Osteocyte (in vitro differentiated cells): Measurements from ENCODE around the gene SLC25A3. TPM values are rescaled to one million over a fixed set of nuclear protein-coding genes. Genes with fewer than 3 reads are reported as not detected.

Experiments
- DNase-seq: peaks from one replicate; pipeline ENCODE4 v3.0.0; 2021; ENCODE audit warnings: mixed read lengths; ENCODE audit not compliant: unreplicated experiment; ENCODE audit errors: extremely low spot score
- H3K27ac Mint-ChIP-seq: one replicate; pipeline ENCODE4 v1.8.0; 2021; ENCODE audit warnings: mild to moderate bottlenecking, mixed read lengths; ENCODE audit not compliant: unreplicated experiment
- H3K27me3 Mint-ChIP-seq: one replicate; pipeline ENCODE4 v1.8.0; 2021; ENCODE audit warnings: mixed read lengths; ENCODE audit not compliant: unreplicated experiment
- H3K36me3 Mint-ChIP-seq: one replicate; pipeline ENCODE4 v1.8.0; 2021; ENCODE audit warnings: mixed read lengths; ENCODE audit not compliant: unreplicated experiment
- H3K4me1 Mint-ChIP-seq: one replicate; pipeline ENCODE4 v1.8.0; 2021; ENCODE audit warnings: mixed read lengths; ENCODE audit not compliant: unreplicated experiment
- H3K4me3 Mint-ChIP-seq: one replicate; pipeline ENCODE4 v1.8.0; 2021; ENCODE audit warnings: mild to moderate bottlenecking, moderate library complexity, mixed read lengths; ENCODE audit not compliant: unreplicated experiment
- H3K9me3 Mint-ChIP-seq: one replicate; pipeline ENCODE4 v1.8.0; 2021; ENCODE audit warnings: mixed read lengths; ENCODE audit not compliant: unreplicated experiment
- total RNA-seq: library from RNA; stranded (reverse); gene quantifications from 2 replicates; pipeline ENCODE4 v1.2.1, GENCODE V29; 2021
- TF ChIP-seq, protein P1 (sequence below): fragments of 200-600 bp; sonication (generic); IDR thresholded peaks from 2 replicates; pipeline ENCODE4 v1.5.0; 2021; ENCODE audit warnings: antibody characterized with exemption, mild to moderate bottlenecking, moderate library complexity

Gene SLC25A3
- total RNA-seq, 1 donor from 2014 or later: 583 TPM

DNA sequence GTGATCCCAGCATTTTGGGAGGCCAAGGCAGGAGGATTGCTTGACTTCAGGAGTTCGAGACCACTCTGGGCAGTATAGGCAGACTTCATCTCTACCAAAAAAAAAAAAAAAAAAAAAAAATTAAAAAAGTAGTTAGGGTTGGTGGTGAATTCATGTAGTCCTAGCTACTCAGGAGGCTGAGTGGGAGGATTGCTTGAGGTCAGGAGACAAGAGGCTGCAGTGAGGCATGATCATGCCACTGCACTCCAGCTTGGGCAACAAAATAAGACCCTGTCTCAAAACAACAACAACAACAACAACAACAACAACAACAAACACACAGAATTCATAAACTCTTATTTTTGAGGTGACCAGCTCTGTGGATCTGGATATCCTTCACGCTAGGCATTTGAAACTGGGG lies 17.1 kb downstream of the SLC25A3 start:
- H3K27ac Mint-ChIP-seq: no peak overlapping the region
- no peaks in the 10 kb centered on the region for H3K27me3 Mint-ChIP-seq
- no peak overlapping the region for H3K4me3 Mint-ChIP-seq
- TF ChIP-seq, protein P1, sequence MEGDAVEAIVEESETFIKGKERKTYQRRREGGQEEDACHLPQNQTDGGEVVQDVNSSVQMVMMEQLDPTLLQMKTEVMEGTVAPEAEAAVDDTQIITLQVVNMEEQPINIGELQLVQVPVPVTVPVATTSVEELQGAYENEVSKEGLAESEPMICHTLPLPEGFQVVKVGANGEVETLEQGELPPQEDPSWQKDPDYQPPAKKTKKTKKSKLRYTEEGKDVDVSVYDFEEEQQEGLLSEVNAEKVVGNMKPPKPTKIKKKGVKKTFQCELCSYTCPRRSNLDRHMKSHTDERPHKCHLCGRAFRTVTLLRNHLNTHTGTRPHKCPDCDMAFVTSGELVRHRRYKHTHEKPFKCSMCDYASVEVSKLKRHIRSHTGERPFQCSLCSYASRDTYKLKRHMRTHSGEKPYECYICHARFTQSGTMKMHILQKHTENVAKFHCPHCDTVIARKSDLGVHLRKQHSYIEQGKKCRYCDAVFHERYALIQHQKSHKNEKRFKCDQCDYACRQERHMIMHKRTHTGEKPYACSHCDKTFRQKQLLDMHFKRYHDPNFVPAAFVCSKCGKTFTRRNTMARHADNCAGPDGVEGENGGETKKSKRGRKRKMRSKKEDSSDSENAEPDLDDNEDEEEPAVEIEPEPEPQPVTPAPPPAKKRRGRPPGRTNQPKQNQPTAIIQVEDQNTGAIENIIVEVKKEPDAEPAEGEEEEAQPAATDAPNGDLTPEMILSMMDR: no peak
- peaks cover 4% of the 10 kb centered on the region for H3K36me3 Mint-ChIP-seq
- no peaks in the 10 kb centered on the region for H3K4me1 Mint-ChIP-seq
- no peak for DNase-seq
- H3K9me3 Mint-ChIP-seq: no peaks in the 10 kb centered on the region

DNA sequence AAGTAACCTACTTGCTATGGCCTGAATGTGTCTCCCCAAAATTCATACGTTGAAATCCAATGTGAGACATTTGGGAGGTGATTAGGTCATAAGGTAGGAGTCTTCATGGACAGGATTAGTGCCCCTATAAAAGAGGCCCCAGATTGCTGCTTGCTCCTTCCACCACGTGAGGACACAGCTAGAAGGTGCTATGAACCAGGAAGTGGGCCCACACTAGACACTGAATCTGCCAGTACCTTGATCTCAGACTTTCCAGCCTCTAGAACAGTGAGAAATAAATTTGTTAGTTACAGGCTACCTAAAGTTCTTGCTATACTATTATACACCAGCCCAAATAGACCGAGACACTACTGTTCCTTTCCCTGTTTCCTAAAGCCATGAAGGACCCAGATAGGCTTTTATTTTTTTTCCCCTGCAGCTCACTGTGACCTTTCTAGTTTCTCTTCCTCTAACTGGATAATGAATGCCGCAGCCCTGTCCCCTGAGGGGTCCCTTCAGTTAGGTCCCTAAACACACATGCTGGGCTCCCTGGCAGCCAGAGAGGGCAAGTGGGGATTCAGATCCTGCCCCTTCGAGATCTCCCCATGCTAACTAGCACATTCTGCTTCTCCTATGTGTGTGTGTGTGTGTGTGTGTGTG lies 19.3 kb downstream of the SLC25A3 start:
- H3K36me3 Mint-ChIP-seq: peaks cover 7% of the 10 kb centered on the region
- H3K4me3 Mint-ChIP-seq: no peak overlapping the region
- no peaks in the 10 kb centered on the region for H3K27me3 Mint-ChIP-seq
- DNase-seq: peak; percentile 46
- H3K9me3 Mint-ChIP-seq: peaks cover 6% of the 10 kb centered on the region
- no peak overlapping the region for H3K27ac Mint-ChIP-seq
- TF ChIP-seq, protein P1: no peak
- no peaks in the 10 kb centered on the region for H3K4me1 Mint-ChIP-seq

DNA sequence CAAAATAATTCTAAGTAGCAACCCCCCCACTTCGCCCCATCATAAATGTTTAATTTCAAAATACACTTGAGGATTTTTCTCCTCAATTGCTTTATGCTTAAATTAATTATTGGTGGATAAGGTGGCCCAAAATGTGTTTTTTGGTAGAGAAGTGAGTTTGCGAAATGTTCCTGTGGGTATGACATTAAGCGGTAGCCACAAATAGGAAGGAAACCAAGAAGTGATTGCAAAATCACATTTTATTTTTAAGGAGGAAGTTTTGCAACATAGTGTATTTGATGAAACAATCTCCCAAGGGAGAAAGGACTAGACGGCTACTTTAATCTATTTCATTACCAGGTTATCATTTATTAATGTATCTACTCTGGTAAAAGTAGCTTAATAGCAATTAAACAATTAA lies 25.5 kb downstream of the SLC25A3 start:
- H3K27ac Mint-ChIP-seq: no peak overlapping the region
- no peaks in the 10 kb centered on the region for H3K4me1 Mint-ChIP-seq
- H3K27me3 Mint-ChIP-seq: no peaks in the 10 kb centered on the region
- TF ChIP-seq, protein P1: no peak
- H3K9me3 Mint-ChIP-seq: peaks cover 6% of the 10 kb centered on the region
- no peak overlapping the region for H3K4me3 Mint-ChIP-seq
- peaks cover 7% of the 10 kb centered on the region for H3K36me3 Mint-ChIP-seq
- no peak for DNase-seq

DNA sequence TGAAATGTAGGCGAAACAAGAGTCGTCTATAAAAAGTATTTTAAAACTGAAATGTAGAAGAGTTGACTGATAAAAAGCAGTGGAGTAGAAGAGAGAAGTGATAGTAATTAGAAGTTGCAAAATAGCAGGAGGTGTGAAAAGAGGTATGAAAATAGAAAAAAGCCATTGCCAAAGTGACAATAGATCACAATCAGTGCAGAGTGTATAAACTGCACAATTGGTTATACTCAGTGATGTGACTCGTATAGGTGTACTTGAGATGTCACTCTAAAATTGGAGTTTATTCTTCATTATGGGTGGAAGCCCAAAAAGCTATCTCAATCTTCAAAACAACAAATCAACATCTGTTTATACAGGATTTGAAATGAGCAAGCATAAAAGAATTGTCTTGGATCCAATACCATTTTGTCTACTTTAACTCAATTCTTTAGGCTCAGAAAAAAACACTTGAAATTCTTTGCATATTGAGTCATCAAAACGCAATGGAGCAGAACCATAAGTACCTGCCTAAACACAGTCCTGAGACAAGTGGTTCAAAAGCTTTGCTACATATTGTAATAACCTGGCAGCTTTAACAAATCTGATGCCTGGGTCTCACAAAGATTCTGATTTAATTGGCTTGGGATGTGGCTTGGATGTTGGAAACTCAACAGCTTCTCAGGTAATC lies 42.3 kb downstream of the SLC25A3 start:
- Mint-ChIP-seq H3K9me3 (no peaks in the 10 kb centered on the region), H3K4me1 (peaks cover 11% of the 10 kb centered on the region), H3K27ac (no peak overlapping the region), H3K4me3 (no peak overlapping the region), H3K36me3 (peaks cover 5% of the 10 kb centered on the region), H3K27me3 (no peaks in the 10 kb centered on the region)
- TF ChIP-seq, protein P1: no peak
- DNase-seq: no peak

DNA sequence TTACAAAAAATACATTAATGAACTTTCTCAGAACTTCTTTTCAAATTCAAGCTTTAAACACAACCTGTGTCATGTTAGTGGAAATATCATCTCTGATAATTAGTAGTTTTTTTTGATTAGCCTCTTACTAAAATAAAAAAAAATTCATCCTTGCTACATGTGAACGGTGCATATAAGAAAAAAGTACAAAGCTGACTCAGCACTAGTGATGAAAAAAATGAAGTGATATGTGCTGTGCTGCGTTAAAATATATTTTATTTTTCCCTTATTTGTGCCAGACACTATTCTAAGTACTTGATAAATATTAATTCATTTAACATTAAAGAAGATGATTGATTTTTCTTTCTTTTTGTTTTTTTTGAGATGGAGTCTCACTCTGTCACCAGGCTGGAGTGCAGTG lies 43.6 kb downstream of the SLC25A3 start:
- TF ChIP-seq, protein P1: no peak
- Mint-ChIP-seq H3K36me3 (peaks cover 7% of the 10 kb centered on the region), H3K4me1 (peaks cover 17% of the 10 kb centered on the region), H3K4me3 (no peak overlapping the region), H3K9me3 (no peaks in the 10 kb centered on the region), H3K27me3 (no peaks in the 10 kb centered on the region), H3K27ac (no peak overlapping the region)
- DNase-seq: no peak
